IPS-15b (cell line): Measurements from ENCODE around the gene FRMD7.
"Not testable (repeated sequence)": the region's sequence is repeated elsewhere in the genome, so short reads cannot be mapped to it uniquely, and the experiment has no call there.

Source experiments
- H3K27me3 ChIP-seq: one replicate; pipeline ENCODE4 v1.6.1; 2013; ENCODE audit warnings: low read length; ENCODE audit not compliant: control insufficient read depth, insufficient read depth
- H3K36me3 ChIP-seq: one replicate; pipeline ENCODE4 v1.6.1; 2013; ENCODE audit warnings: low read length; ENCODE audit not compliant: control insufficient read depth, insufficient read depth
- H3K4me1 ChIP-seq: one replicate; pipeline ENCODE4 v1.6.1; 2013; ENCODE audit warnings: mild to moderate bottlenecking, low read length; ENCODE audit not compliant: control insufficient read depth, insufficient read depth
- H3K4me3 ChIP-seq: one replicate; pipeline ENCODE4 v1.5.1; 2013; ENCODE audit warnings: low read depth, low read length
- H3K9ac ChIP-seq: one replicate; pipeline ENCODE4 v1.6.1; 2013; ENCODE audit warnings: low read depth, mild to moderate bottlenecking, low read length
- H3K9me3 ChIP-seq: one replicate; pipeline ENCODE4 v1.6.1; 2013; ENCODE audit warnings: mild to moderate bottlenecking, low read length; ENCODE audit not compliant: control insufficient read depth, insufficient read depth

FRMD7 gene

GRCh38 chrX:132058975-132059374 lies 68.8 kb downstream of the FRMD7 start:
- H3K9ac ChIP-seq: no peak overlapping the region
- H3K27me3 ChIP-seq: no peaks in the 10 kb centered on the region
- H3K36me3 ChIP-seq: no peaks in the 10 kb centered on the region
- H3K9me3 ChIP-seq: no peaks in the 10 kb centered on the region
- H3K4me3 ChIP-seq: no peak overlapping the region
- H3K4me1 ChIP-seq: no peaks in the 10 kb centered on the region

GRCh38 chrX:132058050-132058449 lies 69.8 kb downstream of the FRMD7 start:
- H3K9ac ChIP-seq: no peak overlapping the region
- H3K36me3 ChIP-seq: no peaks in the 10 kb centered on the region
- H3K27me3 ChIP-seq: no peaks in the 10 kb centered on the region
- H3K4me3 ChIP-seq: no peak overlapping the region
- H3K9me3 ChIP-seq: no peaks in the 10 kb centered on the region
- H3K4me1 ChIP-seq: no peaks in the 10 kb centered on the region

DNA sequence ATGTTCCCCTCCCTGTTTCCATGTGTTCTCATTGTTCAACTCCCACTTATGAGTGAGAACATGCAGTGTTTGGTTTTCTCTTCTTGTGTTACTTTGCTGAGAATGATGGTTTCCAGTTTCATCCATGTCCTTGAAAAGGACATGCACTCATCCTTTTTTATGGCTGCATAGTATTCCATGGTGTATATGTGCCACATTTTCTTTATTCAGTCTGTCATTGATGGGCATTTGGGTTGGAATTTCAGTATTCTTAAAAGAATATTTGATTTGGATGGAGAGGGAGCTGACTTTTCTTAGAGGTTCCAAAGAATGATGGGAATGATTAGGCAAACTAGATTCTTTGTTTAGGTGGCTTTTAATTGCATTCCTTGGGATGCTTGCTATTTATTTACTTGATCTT lies 76.0 kb downstream of the FRMD7 start:
- H3K4me1 ChIP-seq, H3K9ac ChIP-seq, H3K4me3 ChIP-seq, H3K9me3 ChIP-seq, H3K36me3 ChIP-seq, H3K27me3 ChIP-seq: not testable (repeated sequence)

DNA sequence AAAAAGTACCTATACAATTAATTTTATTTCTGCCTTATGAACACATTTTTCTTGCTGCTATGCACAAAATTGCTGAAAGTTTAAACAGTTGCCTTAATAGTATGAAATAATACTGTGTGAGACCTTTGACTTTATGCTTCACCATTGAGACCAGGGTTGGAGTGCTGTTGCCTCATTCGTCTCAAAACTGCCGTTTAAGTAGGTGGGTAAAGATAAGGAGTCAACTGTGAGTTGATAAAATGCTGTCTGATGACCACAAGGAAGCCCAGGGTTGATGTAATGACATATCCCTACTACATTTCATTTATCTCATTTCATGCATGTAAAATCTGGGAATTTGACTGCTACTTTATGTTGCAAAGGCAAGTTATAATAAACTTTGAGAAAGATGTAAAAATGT lies 81.3 kb downstream of the FRMD7 start:
- H3K36me3 ChIP-seq: no peaks in the 10 kb centered on the region
- H3K9me3 ChIP-seq: no peaks in the 10 kb centered on the region
- H3K4me1 ChIP-seq: peaks cover 23% of the 10 kb centered on the region
- H3K4me3 ChIP-seq: no peak overlapping the region
- H3K27me3 ChIP-seq: no peaks in the 10 kb centered on the region
- no peak overlapping the region for H3K9ac ChIP-seq

DNA sequence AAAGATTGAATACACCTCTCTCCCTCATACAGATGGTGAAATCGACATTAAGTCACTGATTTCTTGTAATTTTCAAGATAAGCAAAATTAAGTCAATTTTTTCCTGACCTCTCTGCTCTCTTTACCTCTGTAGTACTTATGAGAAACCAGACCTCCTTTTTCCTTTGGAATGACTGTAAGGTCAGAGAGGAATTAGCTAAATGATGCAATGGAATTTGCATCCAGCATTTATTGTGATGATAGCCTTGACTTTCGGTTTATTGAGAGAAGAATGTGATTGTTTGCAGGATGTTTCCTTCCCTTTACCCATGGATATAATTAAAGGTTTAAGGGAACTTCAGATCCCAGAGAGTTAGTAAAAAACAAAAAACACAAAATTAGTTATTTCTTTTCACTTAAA lies 82.4 kb downstream of the FRMD7 start:
- H3K9me3 ChIP-seq: no peaks in the 10 kb centered on the region
- H3K27me3 ChIP-seq: no peaks in the 10 kb centered on the region
- H3K4me3 ChIP-seq: no peak overlapping the region
- H3K4me1 ChIP-seq: peaks cover 33% of the 10 kb centered on the region
- H3K9ac ChIP-seq: no peak overlapping the region
- H3K36me3 ChIP-seq: no peaks in the 10 kb centered on the region

DNA sequence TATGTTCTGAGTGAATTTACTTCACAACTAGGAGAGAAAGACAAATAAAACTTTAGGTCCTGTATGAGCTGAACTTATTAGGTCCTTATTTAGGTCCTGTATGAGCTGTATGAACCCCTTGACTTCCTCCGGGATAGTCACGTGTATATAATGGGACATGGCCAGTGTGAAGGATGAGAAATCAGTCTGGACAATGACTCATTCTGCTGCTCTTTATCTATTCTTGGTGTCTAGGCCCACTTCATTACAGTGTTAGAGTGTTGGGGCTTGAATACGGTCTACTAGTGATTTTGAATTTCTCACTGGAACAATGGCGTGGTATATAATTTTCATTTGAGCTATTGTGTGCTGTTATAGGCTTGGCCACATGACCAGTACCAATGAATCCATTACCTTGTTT lies 82.9 kb downstream of the FRMD7 start:
- peaks cover 38% of the 10 kb centered on the region for H3K4me1 ChIP-seq

GRCh38 chrX:132043977-132044376 lies 83.8 kb downstream of the FRMD7 start:
- H3K4me1 ChIP-seq: peaks cover 39% of the 10 kb centered on the region
- H3K4me3 ChIP-seq: no peak overlapping the region
- no peaks in the 10 kb centered on the region for H3K27me3 ChIP-seq
- H3K9ac ChIP-seq: no peak overlapping the region
- H3K36me3 ChIP-seq: no peaks in the 10 kb centered on the region
- H3K9me3 ChIP-seq: no peaks in the 10 kb centered on the region

More for the DNA sequence above, 82.9 kb downstream of the FRMD7 start:
- Histone ChIP-seq H3K4me3 (no peak overlapping the region), H3K36me3 (no peaks in the 10 kb centered on the region), H3K9me3 (no peaks in the 10 kb centered on the region), H3K27me3 (no peaks in the 10 kb centered on the region), H3K9ac (no peak overlapping the region)

DNA sequence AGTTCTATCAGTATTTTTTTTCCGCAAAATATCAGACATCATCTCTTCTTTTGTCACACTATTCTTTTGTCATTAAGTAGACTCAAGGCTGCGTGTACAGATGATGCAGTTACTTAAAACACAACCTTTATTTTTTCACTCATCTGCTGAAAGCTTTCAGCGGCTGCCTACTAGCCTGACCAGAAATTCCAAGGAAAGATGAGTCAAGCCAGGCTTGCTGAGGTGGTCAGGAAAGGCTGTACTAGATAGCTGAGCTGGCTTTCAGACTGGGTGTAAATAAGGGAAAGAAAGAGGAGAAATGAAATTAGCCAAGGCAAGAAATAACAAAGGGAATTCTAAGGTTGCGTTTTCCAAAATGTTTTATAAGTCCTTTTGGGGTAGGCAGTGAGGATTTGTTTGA lies 86.8 kb downstream of the FRMD7 start:
- Histone ChIP-seq H3K36me3 (no peaks in the 10 kb centered on the region), H3K27me3 (no peaks in the 10 kb centered on the region), H3K4me3 (no peak overlapping the region), H3K4me1 (peaks cover 43% of the 10 kb centered on the region), H3K9me3 (no peaks in the 10 kb centered on the region), H3K9ac (no peak overlapping the region)

GRCh38 chrX:132040066-132040465 lies 87.8 kb downstream of the FRMD7 start:
- Histone ChIP-seq H3K4me1 (peaks cover 39% of the 10 kb centered on the region), H3K36me3 (no peaks in the 10 kb centered on the region), H3K9me3 (no peaks in the 10 kb centered on the region), H3K9ac (no peak overlapping the region), H3K27me3 (no peaks in the 10 kb centered on the region), H3K4me3 (no peak overlapping the region)

GRCh38 chrX:132037479-132037993 lies 90.3 kb downstream of the FRMD7 start:
- Histone ChIP-seq H3K4me1 (peaks cover 21% of the 10 kb centered on the region), H3K27me3 (no peaks in the 10 kb centered on the region), H3K4me3 (no peak overlapping the region), H3K36me3 (no peaks in the 10 kb centered on the region), H3K9me3 (no peaks in the 10 kb centered on the region), H3K9ac (no peak overlapping the region)

- H3K27me3 ChIP-seq: no peaks in the 10 kb centered on the region
- H3K4me3 ChIP-seq: no peak overlapping the region
- peaks cover 4% of the 10 kb centered on the region for H3K4me1 ChIP-seq
- no peak overlapping the region for H3K9ac ChIP-seq
- H3K9me3 ChIP-seq: no peaks in the 10 kb centered on the region
- H3K36me3 ChIP-seq: no peaks in the 10 kb centered on the region
These were observed 93.2 kb downstream of the FRMD7 start for GRCh38 chrX:132034648-132035047.

DNA sequence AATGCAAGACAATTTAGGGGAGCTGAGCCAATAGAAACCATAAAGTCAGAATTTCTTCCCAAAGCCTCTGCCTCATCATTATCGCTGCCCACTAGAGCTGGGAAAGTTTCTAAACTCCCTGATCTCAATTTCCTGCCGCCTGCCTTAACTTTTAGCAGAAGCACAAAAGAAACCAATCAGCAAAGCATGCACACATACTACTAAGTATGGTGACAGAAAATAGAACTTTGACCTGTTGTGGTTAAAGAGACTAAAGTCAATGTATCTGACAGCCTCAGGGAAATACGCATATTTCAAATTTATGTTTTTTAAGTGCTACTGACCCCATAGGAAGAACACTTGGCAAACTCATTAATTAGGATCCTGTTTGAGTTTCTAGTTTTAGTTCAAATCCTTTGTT lies 94.7 kb downstream of the FRMD7 start:
- H3K36me3 ChIP-seq: no peaks in the 10 kb centered on the region
- peaks cover 12% of the 10 kb centered on the region for H3K4me1 ChIP-seq
- no peaks in the 10 kb centered on the region for H3K9me3 ChIP-seq
- H3K9ac ChIP-seq: no peak overlapping the region
- no peaks in the 10 kb centered on the region for H3K27me3 ChIP-seq
- no peak overlapping the region for H3K4me3 ChIP-seq

DNA sequence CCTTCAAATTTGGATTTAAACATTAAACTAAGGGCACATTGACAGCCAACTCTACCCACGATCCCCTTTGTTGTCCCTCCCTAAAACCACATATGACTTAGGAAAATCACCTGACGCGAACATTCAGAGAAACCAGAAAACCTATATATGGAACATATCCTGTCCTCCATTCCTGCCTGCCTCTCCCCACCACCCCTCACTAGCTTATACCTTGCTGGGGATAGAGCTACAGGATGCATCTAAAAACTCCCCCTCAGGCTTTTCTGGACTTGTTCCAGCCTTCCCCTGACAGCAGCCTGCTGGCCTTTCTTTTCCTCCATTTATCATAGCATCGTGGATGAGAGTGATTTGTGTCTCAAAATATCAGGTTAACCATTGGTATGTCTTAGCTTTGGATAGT lies 96.0 kb downstream of the FRMD7 start:
- H3K4me3 ChIP-seq: no peak overlapping the region
- no peak overlapping the region for H3K9ac ChIP-seq
- H3K4me1 ChIP-seq: peaks cover 10% of the 10 kb centered on the region
- H3K36me3 ChIP-seq: no peaks in the 10 kb centered on the region
- no peaks in the 10 kb centered on the region for H3K27me3 ChIP-seq
- no peaks in the 10 kb centered on the region for H3K9me3 ChIP-seq
